ENCODE measurements around the gene IFT20.

IFT20 gene

DNA sequence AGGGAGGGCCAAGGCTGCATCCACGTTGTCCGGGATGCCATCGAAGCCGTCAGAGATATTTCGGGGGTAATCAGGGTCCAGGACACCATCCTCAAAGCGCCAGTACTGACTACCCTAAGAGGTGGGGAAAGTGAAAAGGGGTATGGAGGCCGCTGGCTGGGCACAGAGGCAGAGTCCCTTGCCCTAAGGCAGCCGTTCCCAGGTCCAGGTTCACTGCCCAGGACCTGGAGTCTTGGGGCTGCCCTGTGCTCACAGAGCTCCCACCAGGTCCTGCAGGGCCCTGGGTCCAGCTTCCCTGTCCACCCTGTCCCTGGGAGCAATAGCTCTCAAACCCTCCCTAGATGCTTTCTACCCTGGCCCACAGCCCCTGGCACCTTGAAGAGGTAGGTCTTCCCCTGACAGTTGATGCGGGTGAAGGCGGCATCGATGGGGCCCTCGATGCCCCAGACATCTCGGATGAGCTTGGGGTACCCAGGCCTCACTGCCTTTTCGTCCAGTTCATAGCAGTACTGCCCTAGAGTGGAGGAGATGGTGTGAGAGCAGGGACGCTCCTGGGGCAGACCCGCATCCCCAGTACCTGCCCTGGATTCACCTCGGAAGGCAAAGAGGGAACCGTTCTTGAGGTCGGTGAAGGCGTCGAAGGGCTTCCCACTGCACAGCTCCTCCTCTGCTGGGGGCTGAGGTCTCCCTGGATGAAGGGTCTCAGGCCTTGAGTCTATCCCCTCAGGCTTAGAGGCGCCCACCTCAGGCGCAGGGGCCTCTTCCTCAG is 33.8 kb upstream of the IFT20 start:
- TF ChIP-seq GATA3 (IDR thresholded peaks at IDR 0.05; ENCODE audit: low read depth, low read length) (no peak), GATA2 (IDR thresholded peaks at IDR 0.05; ENCODE audit: low read depth, low read length) (no peak)

GRCh38 chr17:28368306-28368831 is 33.1 kb upstream of the IFT20 start:
- TF ChIP-seq GATA3 (IDR thresholded peaks at IDR 0.05; ENCODE audit: low read depth, low read length): no peak
- no peak for TF ChIP-seq GATA2 (IDR thresholded peaks at IDR 0.05; ENCODE audit: low read depth, low read length)

DNA sequence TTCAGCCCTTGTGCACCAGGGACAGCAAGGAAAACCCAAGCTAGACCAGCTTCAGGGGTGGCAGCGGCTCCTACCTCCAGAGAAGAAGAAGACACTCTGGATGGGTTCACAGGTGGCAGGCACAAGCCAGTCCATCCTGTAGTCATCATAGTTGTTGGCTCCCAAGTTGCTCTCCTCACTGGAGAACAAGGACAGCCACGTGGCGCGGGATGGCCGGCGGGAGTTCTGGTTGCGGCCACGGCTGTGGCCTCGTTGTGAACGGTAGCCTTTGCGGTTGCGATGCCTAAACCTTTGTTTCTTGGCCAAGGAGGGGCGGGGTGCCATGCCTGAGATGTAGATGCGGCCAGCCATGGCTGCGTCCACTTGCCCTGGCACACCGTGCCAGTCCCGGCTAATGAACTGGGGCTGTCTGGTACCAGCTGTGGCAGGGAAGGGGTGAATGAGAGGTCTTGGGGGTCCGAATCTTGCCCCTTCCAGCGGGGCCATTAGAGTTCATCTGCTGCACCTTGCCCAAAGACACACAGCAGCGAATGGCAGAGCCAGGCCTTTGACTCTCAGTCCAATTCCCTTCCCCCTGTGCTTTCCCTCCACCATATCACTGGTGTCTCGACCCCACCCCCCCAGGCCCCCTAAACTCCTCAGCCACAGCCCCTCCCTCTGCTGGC is 32.5 kb upstream of the IFT20 start:
- TF ChIP-seq GATA2 (IDR thresholded peaks at IDR 0.05; ENCODE audit: low read depth, low read length) (no peak), GATA3 (IDR thresholded peaks at IDR 0.05; ENCODE audit: low read depth, low read length) (no peak)

DNA sequence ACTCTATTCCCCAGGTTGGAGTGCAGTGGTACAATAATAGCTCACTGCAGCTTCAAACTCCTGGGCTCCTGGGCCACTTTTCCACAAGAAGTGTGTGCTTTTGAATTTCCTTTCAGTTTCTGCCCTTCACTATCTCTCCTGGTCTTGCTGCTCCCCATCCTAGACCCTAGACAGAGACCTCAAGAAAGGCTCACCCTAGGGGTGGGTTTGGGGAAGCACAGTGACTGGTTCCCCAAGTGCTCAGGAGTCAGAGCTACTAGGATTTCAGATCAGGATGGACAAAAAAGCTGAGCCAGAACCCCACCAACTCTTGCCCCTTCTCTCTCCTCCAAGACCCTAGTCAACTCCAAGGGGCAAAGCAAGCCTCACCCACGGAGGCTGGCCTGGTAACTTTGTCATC is 31.3 kb upstream of the IFT20 start:
- TF ChIP-seq GATA2 (IDR thresholded peaks at IDR 0.05; ENCODE audit: low read depth, low read length): no peak
- no peak for TF ChIP-seq GATA3 (IDR thresholded peaks at IDR 0.05; ENCODE audit: low read depth, low read length)

GRCh38 chr17:28365487-28365886 is 30.2 kb upstream of the IFT20 start:
- no peak for TF ChIP-seq GATA2 (IDR thresholded peaks at IDR 0.05; ENCODE audit: low read depth, low read length)
- TF ChIP-seq GATA3 (IDR thresholded peaks at IDR 0.05; ENCODE audit: low read depth, low read length): no peak

GRCh38 chr17:28364665-28365363 is 29.5 kb upstream of the IFT20 start, which contains the start of gene SEBOX:
SEBOX (minus strand) TSS chr17:28365199; CDS start chr17:28365151, 48 bp downstream.
- TF ChIP-seq GATA2 (IDR thresholded peaks at IDR 0.05; ENCODE audit: low read depth, low read length) (no peak), GATA3 (IDR thresholded peaks at IDR 0.05; ENCODE audit: low read depth, low read length) (no peak)

DNA sequence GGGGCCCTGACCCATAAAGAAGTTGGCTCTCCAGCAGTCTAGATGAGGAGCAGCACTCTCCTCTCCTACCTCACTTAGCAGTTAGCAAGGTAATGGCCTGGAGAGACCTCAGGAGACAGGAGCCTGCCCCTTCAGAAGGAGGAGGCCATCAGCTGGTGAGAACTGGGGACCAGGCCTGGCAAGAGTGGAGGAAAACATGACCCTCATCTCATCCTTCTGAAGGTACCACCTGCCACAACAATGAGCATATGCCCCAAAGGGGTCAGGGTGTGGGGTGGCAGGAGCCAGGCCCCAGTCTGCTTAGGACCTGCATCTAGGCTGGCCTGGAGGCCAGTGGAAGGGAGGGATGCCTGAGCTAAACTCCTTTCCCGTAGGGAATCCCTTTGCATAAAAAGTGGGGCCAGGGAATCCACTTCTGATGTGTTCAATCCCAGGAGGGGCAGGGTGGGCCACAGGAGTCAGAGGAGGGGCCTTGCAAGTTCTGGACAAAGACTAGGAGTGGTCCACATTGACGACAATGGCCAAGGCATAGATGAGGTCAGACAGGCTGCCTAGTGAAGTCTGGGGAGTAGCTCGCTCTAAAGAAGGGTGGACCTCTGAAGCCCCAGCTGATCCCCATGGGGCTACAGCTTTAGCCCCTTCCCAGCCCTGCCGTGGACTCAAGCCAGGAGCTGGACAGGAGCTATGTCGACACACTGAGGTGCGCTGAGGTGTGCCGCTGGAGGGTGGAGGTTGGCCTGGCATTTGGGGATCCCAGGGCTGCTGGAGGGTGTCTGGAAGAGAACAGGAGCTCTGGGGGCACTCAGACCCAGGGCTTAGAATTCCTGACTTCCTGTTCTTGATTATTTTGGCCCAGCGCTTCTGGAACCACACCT is 28.7 kb upstream of the IFT20 start:
- TF ChIP-seq GATA3 (IDR thresholded peaks at IDR 0.05; ENCODE audit: low read depth, low read length) (no peak), GATA2 (IDR thresholded peaks at IDR 0.05; ENCODE audit: low read depth, low read length) (no peak)

GRCh38 chr17:28363186-28363585 is 27.9 kb upstream of the IFT20 start:
- TF ChIP-seq GATA2 (IDR thresholded peaks at IDR 0.05; ENCODE audit: low read depth, low read length) (no peak), GATA3 (IDR thresholded peaks at IDR 0.05; ENCODE audit: low read depth, low read length) (no peak)

- TF ChIP-seq GATA2 (IDR thresholded peaks at IDR 0.05; ENCODE audit: low read depth, low read length): no peak
- TF ChIP-seq GATA3 (IDR thresholded peaks at IDR 0.05; ENCODE audit: low read depth, low read length): no peak
Measured at GRCh38 chr17:28357901-28358197, 22.6 kb upstream of the IFT20 start.

- TF ChIP-seq GATA2 (IDR thresholded peaks at IDR 0.05; ENCODE audit: low read depth, low read length): no peak
- no peak for TF ChIP-seq GATA3 (IDR thresholded peaks at IDR 0.05; ENCODE audit: low read depth, low read length)
Measured at GRCh38 chr17:28357061-28357900, 22.0 kb upstream of the IFT20 start, which contains the start of gene POLDIP2. POLDIP2 (minus strand) TSS chr17:28357527; CDS start chr17:28357448, 79 bp downstream.

DNA sequence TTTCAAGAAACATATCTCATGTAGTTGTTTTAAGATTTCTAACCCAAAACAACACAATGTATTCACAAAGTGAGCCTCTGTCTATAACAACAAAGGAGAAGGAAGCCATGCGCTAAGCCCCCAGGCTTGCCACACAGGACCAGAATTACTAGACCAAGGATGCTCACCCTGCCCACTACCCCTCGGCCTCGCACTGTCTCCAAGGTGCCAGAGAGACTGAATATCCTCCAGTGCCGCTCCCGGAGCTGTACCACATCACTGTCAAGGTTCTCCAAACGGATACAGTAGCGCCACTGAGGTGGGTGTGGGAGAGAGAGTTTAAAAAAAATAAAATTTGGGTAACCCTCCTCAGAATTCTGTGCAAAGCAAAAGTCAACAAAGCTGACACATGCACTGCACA is 15.0 kb upstream of the IFT20 start:
- no peak for TF ChIP-seq GATA2 (IDR thresholded peaks at IDR 0.05; ENCODE audit: low read depth, low read length)
- no peak for TF ChIP-seq GATA3 (IDR thresholded peaks at IDR 0.05; ENCODE audit: low read depth, low read length)

GRCh38 chr17:28348979-28349378 is 13.7 kb upstream of the IFT20 start:
- TF ChIP-seq GATA2 (IDR thresholded peaks at IDR 0.05; ENCODE audit: low read depth, low read length): no peak
- no peak for TF ChIP-seq GATA3 (IDR thresholded peaks at IDR 0.05; ENCODE audit: low read depth, low read length)

Measured in SH-SY5Y (cell line).